BE2C (cell line): ENCODE measurements around the gene CEBPG.

Experiments used
- DNase-seq: peaks from one replicate; pipeline ENCODE4 v3.0.0-alpha.2; 2020
- H3K27me3 ChIP-seq: fragments of 250-450 bp; sonication (Bioruptor Pico); 2 replicates; pipeline ENCODE4 v1.5.1; 2020; ENCODE audit warnings: mild to moderate bottlenecking
- H3K36me3 ChIP-seq: fragments of 250-450 bp; sonication (Bioruptor Pico); 2 replicates; pipeline ENCODE4 v1.5.1; 2020; ENCODE audit warnings: mild to moderate bottlenecking
- H3K4me1 ChIP-seq: fragments of 250-450 bp; sonication (Bioruptor Pico); 2 replicates; pipeline ENCODE4 v1.5.1; 2020
- H3K4me3 ChIP-seq: 2 replicates; pipeline ENCODE4 v1.5.1; 2011; ENCODE audit warnings: low read depth, low read length
- H3K9me3 ChIP-seq: fragments of 250-450 bp; sonication (Bioruptor Pico); 2 replicates; pipeline ENCODE4 v1.5.1; 2020
- CTCF ChIP-seq: IDR thresholded peaks from 2 replicates; pipeline ENCODE4 v1.5.1; 2012; ENCODE audit warnings: mild to moderate bottlenecking, low read depth, low read length

CEBPG gene

GRCh38 chr19:33390908-33391630 is 17.6 kb downstream of the CEBPG start:
- Histone ChIP-seq H3K4me1 (peaks cover 23% of the 10 kb centered on the region), H3K36me3 (peaks cover 16% of the 10 kb centered on the region), H3K27me3 (no peaks in the 10 kb centered on the region), H3K4me3 (no peak overlapping the region), H3K9me3 (no peaks in the 10 kb centered on the region)
- DNase-seq: peak; percentile 6
- TF ChIP-seq CTCF: no peak

GRCh38 chr19:33391631-33392249 is 18.2 kb downstream of the CEBPG start:
- Histone ChIP-seq H3K9me3 (no peaks in the 10 kb centered on the region), H3K27me3 (no peaks in the 10 kb centered on the region), H3K4me3 (no peak overlapping the region), H3K4me1 (peaks cover 23% of the 10 kb centered on the region), H3K36me3 (peaks cover 15% of the 10 kb centered on the region)
- TF ChIP-seq CTCF: no peak
- peak; percentile 7 for DNase-seq

DNA sequence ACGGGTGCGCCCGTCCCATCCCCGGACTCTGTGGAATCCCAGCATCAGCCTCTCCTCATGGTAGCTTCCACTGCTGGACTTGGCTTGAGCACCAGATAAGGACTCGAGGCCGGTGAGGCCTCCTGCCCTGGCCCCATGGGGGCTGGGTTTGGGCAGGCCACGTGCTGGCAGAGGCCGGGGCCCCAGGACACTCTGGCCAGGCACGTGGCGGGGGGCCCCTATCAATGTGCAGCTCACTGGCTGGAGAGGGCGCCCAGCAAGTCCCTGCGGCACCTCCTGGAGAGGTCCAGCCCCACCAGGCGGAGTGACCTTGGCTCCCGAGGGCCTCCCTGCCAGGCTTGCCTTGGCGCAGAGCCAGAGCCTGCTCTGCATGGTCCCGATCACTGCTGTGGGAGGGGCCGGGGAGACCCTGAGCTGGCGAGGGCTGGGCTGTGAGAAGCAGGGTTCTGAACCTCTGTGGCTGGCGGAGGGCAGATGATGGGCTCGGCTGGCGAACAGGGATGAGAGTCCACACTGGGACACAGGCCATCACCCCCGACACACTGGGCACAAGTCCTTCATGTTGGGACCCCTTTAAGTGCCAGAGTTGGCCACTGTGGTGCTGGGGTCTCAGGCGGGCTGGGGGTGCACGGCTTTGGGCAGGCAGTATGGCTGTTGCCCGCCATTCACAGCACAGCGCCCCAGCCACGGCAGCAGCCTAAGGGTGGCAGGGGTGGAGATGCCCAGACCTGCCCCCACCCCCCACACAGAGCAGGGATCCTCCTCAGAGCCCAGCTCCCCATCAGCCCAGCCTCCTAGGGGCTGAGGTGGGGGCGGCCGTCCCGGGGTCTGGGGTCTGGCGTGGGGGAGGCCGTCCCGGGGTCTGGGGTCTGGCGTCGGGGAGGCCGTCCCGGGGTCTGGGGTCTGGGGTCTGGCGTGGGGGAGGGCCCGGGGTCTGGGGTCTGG is 19.1 kb downstream of the CEBPG start:
- Histone ChIP-seq H3K9me3 (no peaks in the 10 kb centered on the region), H3K4me1 (peaks cover 23% of the 10 kb centered on the region), H3K27me3 (no peaks in the 10 kb centered on the region), H3K4me3 (no peak overlapping the region), H3K36me3 (peaks cover 6% of the 10 kb centered on the region)
- DNase-seq: peak; percentile 90
- TF ChIP-seq CTCF: no peak

- TF ChIP-seq CTCF: no peak
- no peaks in the 10 kb centered on the region for H3K36me3 ChIP-seq
- peak; percentile 18 for DNase-seq
- H3K9me3 ChIP-seq: no peaks in the 10 kb centered on the region
- H3K4me1 ChIP-seq: peaks cover 20% of the 10 kb centered on the region
- no peaks in the 10 kb centered on the region for H3K27me3 ChIP-seq
- H3K4me3 ChIP-seq: no peak overlapping the region
Measured at GRCh38 chr19:33393286-33394005, 19.9 kb downstream of the CEBPG start.

- H3K4me3 ChIP-seq: no peak overlapping the region
- no peaks in the 10 kb centered on the region for H3K27me3 ChIP-seq
- DNase-seq: peak; percentile 6
- peaks cover 18% of the 10 kb centered on the region for H3K4me1 ChIP-seq
- no peak for TF ChIP-seq CTCF
- H3K36me3 ChIP-seq: no peaks in the 10 kb centered on the region
- no peaks in the 10 kb centered on the region for H3K9me3 ChIP-seq
Measured at GRCh38 chr19:33394006-33394722, 20.7 kb downstream of the CEBPG start.
